Esophagus squamous epithelium (tissue), 5 donors: ENCODE data around the gene NEMF. TPM values are rescaled to one million over a fixed set of nuclear protein-coding genes. Genes with fewer than 3 reads are reported as not detected.

Source experiments
- DNase-seq: peaks from one replicate; lab custom pipeline; 2025; lab: John Stamatoyannopoulos, UW
- H3K27ac ChIP-seq, 4 donors: fragments of 200-600 bp; sonication (generic); one replicate each; pipeline ENCODE4 v1.5.1; 2016 to 2019; ENCODE audit warnings: mild to moderate bottlenecking in 1 of 4
- H3K27me3 ChIP-seq, 4 donors: fragments of 200-600 bp; sonication (generic); 1 replicate in 3 of 4; 2 replicates in 1 of 4; pipeline versions ENCODE4 v1.5.1 to v1.6.0; 2017 to 2021; ENCODE audit warnings: antibody characterized with exemption in 1 of 4
- H3K36me3 ChIP-seq, 3 donors: fragments of 200-600 bp; sonication (generic); one replicate each; pipeline ENCODE4 v1.5.1; 2016 to 2019
- H3K4me1 ChIP-seq, 3 donors: fragments of 200-600 bp; sonication (generic); one replicate each; pipeline ENCODE4 v1.5.1; 2017 to 2019
- H3K4me3 ChIP-seq, 4 donors: fragments of 200-600 bp; sonication (generic); 1 replicate in 3 of 4; 2 replicates in 1 of 4; pipeline ENCODE4 v1.5.1; 2016 to 2019; ENCODE audit warnings: mild to moderate bottlenecking in 2 of 4, moderate library complexity in 1 of 4
- H3K9me3 ChIP-seq, 3 donors: fragments of 200-600 bp; sonication (generic); one replicate each; pipeline ENCODE4 v1.5.1; 2016 to 2019
- CTCF ChIP-seq, 6 experiments: fragments of 450-650 bp in 4 of 6; fragments of 200-600 bp in 2 of 6; sonication (generic) in 2 of 6; IDR thresholded peaks; one replicate each; pipeline ENCODE4 v1.5.1; 2016 to 2019; ENCODE audit warnings: antibody characterized with exemption in 6 of 6, mild to moderate bottlenecking in 4 of 6, moderate library complexity in 4 of 6
- POLR2A ChIP-seq, 4 donors: fragments of 450-650 bp; IDR thresholded peaks; one replicate each; pipeline ENCODE4 v1.6.1; 2017; ENCODE audit warnings: antibody characterized with exemption in 4 of 4, mild to moderate bottlenecking in 4 of 4, moderate library complexity in 3 of 4
- WGBS, 2 donors: methylation state at CpG; one replicate each; pipeline ENCODE4 v1.1.5; 2018; 5-methylcytosine and 5-hydroxymethylcytosine counted together
- intact Hi-C: fragments of 100-400 bp; cut with DNase I; formaldehyde crosslinking; loops from one replicate; pipeline ENCODE4 v1.15.0; 2022
- total RNA-seq, 4 donors: library from RNA; depleted of rRNA; stranded (reverse); fragments of >200 nt; gene quantifications; one replicate each; pipeline ENCODE4 v1.1.0, GENCODE V29; 2016
- donor health status: DM: yes; HTN: yes; CAD: no.

NEMF gene
- 10 to 100 TPM; 36.4 to 89.8 (median 59.9) TPM for total RNA-seq

- H3K4me1 ChIP-seq, result peaks cover 10 to 44% (median 23%) of the 10 kb centered on the region in 3 donors
- DNase-seq, result peak; percentile 22
- intact Hi-C loops, result no loop called here
- peak within 1 kb of the TSS; percentile 54 to 90 (median 82) for H3K4me3 ChIP-seq
- H3K9me3 ChIP-seq, result no peaks in the 10 kb centered on the region
- 2% methylated on average over 19 to 37 of the region's 49 CpGs for WGBS, 2 donors
- peaks cover 0 to 33% (median 6%) of the 10 kb centered on the region in 3 donors for H3K36me3 ChIP-seq
- TF ChIP-seq CTCF (IDR thresholded peaks at IDR 0.05) (peak; percentile 71 to 89 (median 84)), POLR2A (IDR thresholded peaks at IDR 0.05) (peak in 3 of 4 donors; percentile 27 to 81 (median 78))
- H3K27ac ChIP-seq, result peak within 1 kb of the TSS; percentile 89 to 97 (median 93)
- no peaks in the 10 kb centered on the region for H3K27me3 ChIP-seq
These were observed at the start of gene NEMF for GRCh38 chr14:49852301-49853157. Gene NEMF, minus strand, starts transcription at chr14:49852788. Its CDS starts 35 bp downstream, at chr14:49852753.

DNA sequence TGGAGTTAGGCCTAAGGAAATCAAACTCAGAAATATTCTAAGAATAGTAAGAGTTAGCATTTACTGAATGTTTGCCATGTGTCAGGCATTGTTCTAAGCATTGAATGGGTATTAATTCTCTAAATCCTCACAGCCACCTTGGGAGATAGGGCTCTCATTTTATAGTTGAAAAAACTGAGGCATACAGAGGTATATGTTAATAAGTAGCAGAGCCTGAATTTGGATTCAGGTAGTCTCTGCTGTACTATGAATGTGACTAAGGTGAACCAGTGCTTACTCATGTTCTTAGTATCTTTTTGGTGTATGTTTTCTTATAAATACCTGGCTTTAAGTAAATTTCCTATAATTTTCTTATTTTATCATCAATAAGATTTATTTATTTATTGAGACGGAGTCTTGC is 48.4 kb upstream of the NEMF start:
- DNase-seq, result no peak
- Histone ChIP-seq H3K4me1 (peaks cover 13 to 68% (median 22%) of the 10 kb centered on the region in 3 donors), H3K27ac (peak overlapping the region in 3 of 4 donors; percentile 43 to 100 (median 53)), H3K4me3 (no peak overlapping the region), H3K9me3 (no peaks in the 10 kb centered on the region), H3K27me3 (no peaks in the 10 kb centered on the region), H3K36me3 (no peaks in the 10 kb centered on the region)
- TF ChIP-seq POLR2A (IDR thresholded peaks at IDR 0.05), result no peak
- no peak for TF ChIP-seq CTCF (IDR thresholded peaks at IDR 0.05)
- 87 to 100% methylated on average over 1 of the region's 1 CpG for WGBS, 2 donors
- intact Hi-C loops, result no loop called here

GRCh38 chr14:49898485-49898884 is 45.9 kb upstream of the NEMF start:
- Histone ChIP-seq H3K4me3 (peak overlapping the region; percentile 1 to 99 (median 94)), H3K4me1 (peaks cover 13 to 75% (median 27%) of the 10 kb centered on the region in 3 donors), H3K27me3 (no peaks in the 10 kb centered on the region), H3K9me3 (no peaks in the 10 kb centered on the region), H3K27ac (peak overlapping the region; percentile 61 to 100 (median 100)), H3K36me3 (peaks cover 0 to 6% (median 0%) of the 10 kb centered on the region in 3 donors)
- 43 to 54% methylated on average over 2 of the region's 2 CpGs for WGBS, 2 donors
- TF ChIP-seq CTCF (IDR thresholded peaks at IDR 0.05), result no peak
- TF ChIP-seq POLR2A (IDR thresholded peaks at IDR 0.05), result no peak
- DNase-seq, result no peak
- intact Hi-C loops, result no loop called here

- TF ChIP-seq CTCF (IDR thresholded peaks at IDR 0.05), result no peak
- TF ChIP-seq POLR2A (IDR thresholded peaks at IDR 0.05), result peak in 1 of 4 donors; percentile 13
- intact Hi-C loops, result no loop called here
- Histone ChIP-seq H3K36me3 (peaks cover 0 to 6% (median 0%) of the 10 kb centered on the region in 3 donors), H3K4me3 (peak overlapping the region; percentile 1 to 99 (median 94)), H3K27ac (peak overlapping the region; percentile 61 to 100 (median 100)), H3K4me1 (peaks cover 13 to 75% (median 27%) of the 10 kb centered on the region in 3 donors), H3K9me3 (no peaks in the 10 kb centered on the region), H3K27me3 (no peaks in the 10 kb centered on the region)
- no peak for DNase-seq
- 38 to 40% methylated on average over 1 of the region's 1 CpG for WGBS, 2 donors
These were observed 45.4 kb upstream of the NEMF start for GRCh38 chr14:49897965-49898364.

DNA sequence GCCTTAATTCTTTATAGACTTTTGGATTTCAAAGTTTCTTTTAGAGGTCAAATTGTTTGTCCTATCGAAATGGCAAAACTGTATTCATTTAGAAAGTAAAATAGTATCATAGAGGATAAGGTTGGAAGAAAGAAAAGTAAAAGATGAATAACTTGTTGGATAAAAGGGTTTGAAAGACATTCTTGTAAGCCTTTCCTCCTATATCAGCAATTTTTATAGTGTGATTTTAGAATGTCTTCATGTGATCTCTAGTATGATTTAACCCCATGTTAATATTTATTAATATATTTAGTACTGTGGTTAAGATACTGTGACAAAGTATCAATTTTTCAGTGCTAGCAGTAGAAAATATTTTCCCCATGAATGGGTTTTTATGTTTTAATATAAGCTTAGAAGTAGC is 44.8 kb upstream of the NEMF start:
- no peak for DNase-seq
- Histone ChIP-seq H3K27ac (peak overlapping the region; percentile 61 to 100 (median 100)), H3K27me3 (no peaks in the 10 kb centered on the region), H3K4me1 (peaks cover 13 to 75% (median 27%) of the 10 kb centered on the region in 3 donors), H3K36me3 (peaks cover 0 to 6% (median 0%) of the 10 kb centered on the region in 3 donors), H3K9me3 (no peaks in the 10 kb centered on the region), H3K4me3 (peak overlapping the region; percentile 91 to 99 (median 98))
- 33 to 50% methylated on average over 1 of the region's 1 CpG for WGBS, 2 donors
- intact Hi-C loops, result no loop called here
- TF ChIP-seq CTCF (IDR thresholded peaks at IDR 0.05) (no peak), POLR2A (IDR thresholded peaks at IDR 0.05) (no peak)
